HCT116 (cell line): Measurements from ENCODE around the gene ANXA5. TPM values are rescaled to one million over a fixed set of nuclear protein-coding genes. Genes with fewer than 3 reads are reported as not detected.

ENCODE experiments used
- ATAC-seq: fragments of 200-7000 bp; cut with Tn5 transposase; 2 replicates; pipeline ENCODE4 v1.9.1; 2020; ENCODE audit warnings: mild to moderate bottlenecking, moderate library complexity
- BruUV-seq: library from RNA; stranded (reverse); fragments of 400-500 nt; replicated peaks from 2 replicates; lab custom pipeline; 2021; lab: Mats Ljungman, UMichigan
- CTCF ChIA-PET: fragments of 300-600 bp; sonication (Branson Sonifier 250); formaldehyde crosslinking; loops from one replicate; lab custom pipeline; 2021; ENCODE audit warnings: antibody characterized with exemption; lab: Charles Lee
- POLR2A ChIA-PET: fragments of 300-600, 350-600 bp; sonication (Branson Sonifier 250); formaldehyde crosslinking; loops from one replicate; lab custom pipeline; 2021; ENCODE audit warnings: antibody characterized with exemption; lab: Charles Lee
- RAD21 ChIA-PET, 2 experiments: fragments of 300-600 bp; sonication (Branson Sonifier 250); formaldehyde crosslinking; loops; one replicate each; lab custom pipeline; 2023; ENCODE audit warnings: low total read pairs in 2 of 2; ENCODE audit not compliant: uncharacterized antibody in 2 of 2, unreplicated experiment in 2 of 2, low non-redundant PET in 1 of 2; lab: Charles Lee
- DNase-seq: peaks from one replicate; pipeline ENCODE4 v3.0.0-alpha.2; 2010; ENCODE audit warnings: low read depth, low spot score
- H2AFZ ChIP-seq: fragments of 200-600 bp; shearing (Covaris generic), sonication (generic); 2 replicates; pipeline ENCODE4 v1.6.1; 2017; ENCODE audit warnings: low read depth, mixed run types, mixed read lengths, antibody characterized with exemption, low read length; ENCODE audit not compliant: poor library complexity, severe bottlenecking
- H3K27ac ChIP-seq: 2 replicates; pipeline ENCODE4 v1.5.1; 2012; ENCODE audit warnings: low read depth, low read length
- H3K27me3 ChIP-seq: fragments of 200-600 bp; sonication (generic); 2 replicates; pipeline ENCODE4 v1.6.1; 2016; ENCODE audit warnings: mixed run types, low read length, mixed read lengths; ENCODE audit not compliant: insufficient read depth
- H3K36me3 ChIP-seq, 2 experiments: fragments of 200-500 bp in 1 of 2; fragments of 200-600 bp in 1 of 2; sonication (Bioruptor generic) in 1 of 2; sonication (generic) in 1 of 2; 2 replicates each; pipeline versions ENCODE4 v1.5.1 to v1.6.1; 2014 to 2016; ENCODE audit warnings: low read length in 2 of 2, inconsistent platforms in 1 of 2, mixed read lengths in 1 of 2, mixed run types in 1 of 2; ENCODE audit not compliant: insufficient read depth in 2 of 2, control insufficient read depth in 1 of 2
- H3K4me1 ChIP-seq, 2 experiments: fragments of 200-600 bp in 1 of 2; sonication (generic) in 1 of 2; 2 replicates each; pipeline versions ENCODE4 v1.5.1 to v1.6.1; 2012 to 2017; ENCODE audit warnings: low read length in 2 of 2, inconsistent platforms in 1 of 2, mild to moderate bottlenecking in 1 of 2, mixed read lengths in 1 of 2, mixed run types in 1 of 2, moderate library complexity in 1 of 2; ENCODE audit not compliant: insufficient read depth in 2 of 2, control insufficient read depth in 1 of 2
- H3K4me2 ChIP-seq: fragments of 200-600 bp; sonication (generic); 2 replicates; pipeline ENCODE4 v1.6.1; 2017; ENCODE audit warnings: mixed run types, low read length, mixed read lengths
- H3K4me3 ChIP-seq, 2 experiments: fragments of 200-600 bp in 1 of 2; sonication (generic) in 1 of 2; replicated peaks in 1 of 2; 2 replicates each; pipeline ENCODE4 v1.5.1; 2011 to 2016; ENCODE audit warnings: low read length in 2 of 2, control low read depth in 1 of 2, low read depth in 1 of 2, mild to moderate bottlenecking in 1 of 2, mixed read lengths in 1 of 2, mixed run types in 1 of 2
- H3K79me2 ChIP-seq: fragments of 200-600 bp; sonication (generic); 2 replicates; pipeline ENCODE4 v1.6.1; 2017; ENCODE audit warnings: mild to moderate bottlenecking, mixed run types, low read length, moderate library complexity, mixed read lengths; ENCODE audit not compliant: insufficient read depth
- H3K9ac ChIP-seq: fragments of 200-600 bp; sonication (generic); 2 replicates; pipeline ENCODE4 v1.6.1; 2016; ENCODE audit warnings: low read length, mixed read lengths
- H3K9me2 ChIP-seq: fragments of 200-600 bp; sonication (generic), shearing (Covaris generic); 2 replicates; pipeline ENCODE4 v1.6.1; 2017; ENCODE audit warnings: mixed run types, mild to moderate bottlenecking, moderate library complexity; ENCODE audit not compliant: insufficient read depth
- H3K9me3 ChIP-seq, 2 experiments: fragments of 200-500 bp in 1 of 2; fragments of 200-600 bp in 1 of 2; sonication (Bioruptor generic) in 1 of 2; sonication (generic) in 1 of 2; 2 replicates each; pipeline ENCODE4 v1.6.1; 2014 to 2017; ENCODE audit warnings: low read length in 2 of 2, mixed read lengths in 2 of 2, inconsistent platforms in 1 of 2, low read depth in 1 of 2, mild to moderate bottlenecking in 1 of 2, mixed run types in 1 of 2, moderate library complexity in 1 of 2; ENCODE audit not compliant: control insufficient read depth in 1 of 2, insufficient read depth in 1 of 2
- H4K20me1 ChIP-seq: fragments of 200-600 bp; sonication (generic), shearing (Covaris generic); 2 replicates; pipeline ENCODE4 v1.6.1; 2017; ENCODE audit warnings: mixed run types, mild to moderate bottlenecking, moderate library complexity; ENCODE audit not compliant: insufficient read depth
- ELF1 ChIP-seq: IDR thresholded peaks from 2 replicates; pipeline ENCODE4 v1.6.1; 2012; ENCODE audit warnings: low read depth, borderline replicate concordance
- POLR2A ChIP-seq: IDR thresholded peaks from 2 replicates; pipeline ENCODE4 v1.7.0; 2011; ENCODE audit warnings: borderline replicate concordance; ENCODE audit not compliant: insufficient read depth, insufficient read length; ENCODE audit errors: extremely low read depth
- SRF ChIP-seq: IDR thresholded peaks from 2 replicates; pipeline ENCODE4 v1.6.1; 2012; ENCODE audit warnings: low read depth
- intact Hi-C: fragments of 100-400 bp; cut with micrococcal nuclease; formaldehyde crosslinking; loops from 2 replicates; pipeline ENCODE4 v1.10.0; 2022
- total RNA-seq: library from RNA; stranded (reverse); gene quantifications from one replicate; pipeline ENCODE4 v1.2.1, GENCODE V29; 2021; ENCODE audit not compliant: unreplicated experiment
- TF ChIP-seq, protein P1 (sequence below), 3 experiments: fragments of 200-600 bp in 1 of 3; sonication (generic) in 1 of 3; IDR thresholded peaks in 2 of 3; conservative IDR thresholded peaks in 1 of 3; 2 replicates each; pipeline ENCODE4 v1.5.1; 2012 to 2017; ENCODE audit warnings: low read depth in 2 of 3, low read length in 2 of 3, antibody characterized with exemption in 1 of 3, borderline replicate concordance in 1 of 3, control low read depth in 1 of 3, mild to moderate bottlenecking in 1 of 3, mixed read lengths in 1 of 3, mixed run types in 1 of 3, moderate library complexity in 1 of 3; ENCODE audit not compliant: insufficient read depth in 1 of 3
- TF ChIP-seq, protein P2 (sequence below): IDR thresholded peaks from 2 replicates; pipeline ENCODE4 v1.6.1; 2011; ENCODE audit warnings: mild to moderate bottlenecking, low read length, moderate library complexity; ENCODE audit not compliant: insufficient replicate concordance; ENCODE audit errors: extremely low read depth

Gene ANXA5
- total RNA-seq, 1 experiment from 2014 or later, result 186 TPM

DNA sequence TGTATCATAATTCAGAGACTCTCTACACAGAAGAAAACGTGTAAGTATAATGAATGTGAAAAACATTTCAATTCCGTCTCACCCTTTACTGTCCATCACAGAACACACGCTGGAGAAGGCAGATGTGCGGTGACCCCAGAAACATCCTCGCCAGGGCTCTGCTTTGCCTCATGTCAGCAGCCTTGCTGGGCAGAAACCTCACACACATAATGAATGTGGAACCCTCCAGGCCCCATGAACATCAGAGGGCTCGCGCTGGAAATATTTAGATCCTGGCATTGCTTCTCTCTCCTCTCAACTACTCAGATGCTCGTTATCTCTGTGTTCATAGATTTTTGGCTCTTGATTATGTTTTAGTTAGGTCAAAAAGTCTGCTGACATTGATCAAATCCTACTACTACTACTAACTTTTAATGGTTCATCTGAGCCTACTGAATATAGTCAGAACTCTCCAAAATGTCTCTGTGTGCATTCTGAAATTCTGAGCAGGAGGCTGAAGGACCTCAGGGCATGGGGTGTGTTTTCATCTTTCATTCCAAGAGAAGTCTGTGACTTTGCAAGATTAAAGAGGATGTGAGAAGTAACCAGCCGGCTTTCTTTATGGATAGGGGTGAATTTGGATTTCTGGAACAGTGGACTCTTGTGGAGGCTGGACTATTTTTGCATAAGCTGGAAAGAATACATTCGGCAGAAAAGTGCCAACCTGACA lies 41.2 kb upstream of the ANXA5 start:
- intact Hi-C loops, result loop anchor here (2.0 to 5.0 kb wide), 5 partner anchors 253 to 1666 kb away; no protein-coding TSS in a partner anchor
- ChIA-PET CTCF (no interaction called here), RAD21 (interaction anchor here in 1 of 2 experiments (1.2 kb wide), 1 partner anchor 276 kb away, joined by 4 read pairs; no protein-coding TSS in a partner anchor)
- no peak overlapping the region for H3K27ac ChIP-seq
- H3K4me1 ChIP-seq, result no peaks in the 10 kb centered on the region
- H3K36me3 ChIP-seq, result no peaks in the 10 kb centered on the region
- no TSS peak for BruUV-seq
- no peak for ATAC-seq
- H2AFZ ChIP-seq, result no peak overlapping the region
- H3K27me3 ChIP-seq, result no peaks in the 10 kb centered on the region
- TF ChIP-seq SRF (no peak), POLR2A (no peak), ELF1 (no peak)
- TF ChIP-seq, protein P1, sequence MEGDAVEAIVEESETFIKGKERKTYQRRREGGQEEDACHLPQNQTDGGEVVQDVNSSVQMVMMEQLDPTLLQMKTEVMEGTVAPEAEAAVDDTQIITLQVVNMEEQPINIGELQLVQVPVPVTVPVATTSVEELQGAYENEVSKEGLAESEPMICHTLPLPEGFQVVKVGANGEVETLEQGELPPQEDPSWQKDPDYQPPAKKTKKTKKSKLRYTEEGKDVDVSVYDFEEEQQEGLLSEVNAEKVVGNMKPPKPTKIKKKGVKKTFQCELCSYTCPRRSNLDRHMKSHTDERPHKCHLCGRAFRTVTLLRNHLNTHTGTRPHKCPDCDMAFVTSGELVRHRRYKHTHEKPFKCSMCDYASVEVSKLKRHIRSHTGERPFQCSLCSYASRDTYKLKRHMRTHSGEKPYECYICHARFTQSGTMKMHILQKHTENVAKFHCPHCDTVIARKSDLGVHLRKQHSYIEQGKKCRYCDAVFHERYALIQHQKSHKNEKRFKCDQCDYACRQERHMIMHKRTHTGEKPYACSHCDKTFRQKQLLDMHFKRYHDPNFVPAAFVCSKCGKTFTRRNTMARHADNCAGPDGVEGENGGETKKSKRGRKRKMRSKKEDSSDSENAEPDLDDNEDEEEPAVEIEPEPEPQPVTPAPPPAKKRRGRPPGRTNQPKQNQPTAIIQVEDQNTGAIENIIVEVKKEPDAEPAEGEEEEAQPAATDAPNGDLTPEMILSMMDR (IDR thresholded peaks at IDR 0.05 in 2 of 3, conservative IDR thresholded peaks at IDR 0.05 in 1 of 3; ENCODE audit: borderline replicate concordance in 1 of 3, insufficient read depth in 1 of 3, low read depth in 2 of 3, low read length in 2 of 3), result no peak
- TF ChIP-seq, protein P2, sequence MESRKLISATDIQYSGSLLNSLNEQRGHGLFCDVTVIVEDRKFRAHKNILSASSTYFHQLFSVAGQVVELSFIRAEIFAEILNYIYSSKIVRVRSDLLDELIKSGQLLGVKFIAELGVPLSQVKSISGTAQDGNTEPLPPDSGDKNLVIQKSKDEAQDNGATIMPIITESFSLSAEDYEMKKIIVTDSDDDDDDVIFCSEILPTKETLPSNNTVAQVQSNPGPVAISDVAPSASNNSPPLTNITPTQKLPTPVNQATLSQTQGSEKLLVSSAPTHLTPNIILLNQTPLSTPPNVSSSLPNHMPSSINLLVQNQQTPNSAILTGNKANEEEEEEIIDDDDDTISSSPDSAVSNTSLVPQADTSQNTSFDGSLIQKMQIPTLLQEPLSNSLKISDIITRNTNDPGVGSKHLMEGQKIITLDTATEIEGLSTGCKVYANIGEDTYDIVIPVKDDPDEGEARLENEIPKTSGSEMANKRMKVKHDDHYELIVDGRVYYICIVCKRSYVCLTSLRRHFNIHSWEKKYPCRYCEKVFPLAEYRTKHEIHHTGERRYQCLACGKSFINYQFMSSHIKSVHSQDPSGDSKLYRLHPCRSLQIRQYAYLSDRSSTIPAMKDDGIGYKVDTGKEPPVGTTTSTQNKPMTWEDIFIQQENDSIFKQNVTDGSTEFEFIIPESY, result no peak
- TF ChIP-seq, all 23 proteins: peak for 0
- Histone ChIP-seq H4K20me1 (no peaks in the 10 kb centered on the region), H3K9me3 (no peaks in the 10 kb centered on the region), H3K79me2 (no peaks in the 10 kb centered on the region), H3K4me3 (no peak overlapping the region), H3K9me2 (no peaks in the 10 kb centered on the region), H3K4me2 (no peak overlapping the region), H3K9ac (no peak overlapping the region)
- no peak for DNase-seq
- POLR2A ChIA-PET, result no interaction called here
